Brain pericyte (primary cell): Measurements from ENCODE around the gene FEV.

Experiments
- DNase-seq: peaks from one replicate; pipeline ENCODE4 v3.0.0-alpha.2; 2012; ENCODE audit warnings: low read depth, low spot score

The FEV gene

DNA sequence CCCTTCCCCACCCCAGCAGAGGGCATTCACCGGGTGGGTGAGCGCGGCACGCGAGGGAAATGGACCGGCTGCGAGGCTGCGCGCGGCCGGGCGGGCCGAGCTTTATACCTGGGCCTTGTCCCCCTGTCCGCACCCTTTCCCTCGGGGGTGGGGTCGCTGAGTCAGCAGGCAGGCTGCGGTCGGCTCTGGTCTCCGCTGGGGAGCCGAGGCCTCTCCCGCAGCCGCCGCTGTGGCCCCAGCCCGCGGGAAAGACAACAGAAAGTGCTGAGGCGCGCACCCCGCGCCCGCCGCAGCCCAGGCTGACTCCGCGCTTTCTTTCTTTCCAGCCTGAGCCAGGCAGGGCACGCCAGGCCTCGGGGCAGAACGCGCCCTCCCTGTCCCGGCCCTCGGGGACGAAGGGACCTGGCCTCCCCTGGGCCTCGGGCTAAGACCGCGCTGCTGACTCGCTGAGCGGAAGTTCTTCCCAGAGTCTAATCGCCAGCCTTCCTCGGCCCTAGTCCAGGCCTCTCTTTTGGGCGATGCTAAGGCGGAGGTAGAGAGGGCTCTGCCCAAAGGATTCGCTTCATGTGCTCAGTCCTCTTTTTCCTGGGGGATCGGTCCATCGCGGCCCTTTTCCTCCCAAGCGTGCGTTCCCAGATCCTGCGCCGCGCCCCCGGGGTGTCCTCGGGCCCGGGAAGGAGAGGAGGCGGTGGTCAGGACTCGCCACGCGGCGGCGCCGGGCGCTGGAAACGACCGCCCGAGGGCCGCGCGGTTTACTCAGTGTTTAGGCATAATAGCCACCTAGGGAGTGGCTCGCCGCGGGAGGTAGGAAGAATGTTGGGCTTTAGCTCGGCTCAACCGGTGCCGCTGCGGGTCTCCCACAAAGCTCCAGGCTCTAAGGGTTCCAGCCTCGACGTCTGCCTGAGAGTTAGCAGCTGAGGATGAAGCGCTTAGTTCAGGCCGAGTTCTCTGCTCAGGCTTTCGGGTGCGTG is 8.6 kb upstream of the FEV start, which contains the start of gene CRYBA2:
CRYBA2 (minus strand) TSS at position 78 of the 971 bp plus-strand sequence. CDS start 246 bp downstream, outside the sequence.
- no peak for DNase-seq

DNA sequence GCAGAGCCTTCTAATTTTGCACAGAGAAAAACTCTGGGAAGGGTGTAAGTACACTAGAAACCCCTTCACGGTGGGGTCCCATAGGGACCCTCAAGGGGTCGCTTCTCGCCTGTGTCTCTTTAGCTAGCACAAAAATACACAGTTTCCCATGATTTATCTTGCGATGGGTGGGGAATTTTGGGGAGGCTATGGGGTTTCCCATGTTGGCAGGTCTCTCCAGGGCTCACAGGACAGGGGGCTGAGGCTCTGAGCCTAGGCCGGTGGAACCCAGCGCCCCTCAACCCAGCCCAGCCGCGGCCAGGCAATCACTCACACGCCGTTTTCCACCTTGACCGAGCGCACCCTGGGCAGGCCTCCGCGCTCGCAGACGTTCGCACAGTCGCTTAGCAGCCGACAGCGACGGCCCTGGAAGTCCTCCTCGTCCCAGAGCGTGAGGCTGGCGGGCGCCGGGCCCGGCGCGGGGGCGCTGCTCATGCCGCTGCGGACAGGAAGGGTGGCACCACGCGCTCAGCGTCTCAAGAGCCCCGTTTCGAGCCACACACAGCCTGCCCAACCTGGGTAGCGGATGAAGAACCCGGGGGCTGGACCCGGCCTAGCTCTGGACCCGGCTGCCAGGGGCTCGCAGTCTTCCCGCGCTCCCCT is 7.8 kb upstream of the FEV start:
- no peak for DNase-seq

DNA sequence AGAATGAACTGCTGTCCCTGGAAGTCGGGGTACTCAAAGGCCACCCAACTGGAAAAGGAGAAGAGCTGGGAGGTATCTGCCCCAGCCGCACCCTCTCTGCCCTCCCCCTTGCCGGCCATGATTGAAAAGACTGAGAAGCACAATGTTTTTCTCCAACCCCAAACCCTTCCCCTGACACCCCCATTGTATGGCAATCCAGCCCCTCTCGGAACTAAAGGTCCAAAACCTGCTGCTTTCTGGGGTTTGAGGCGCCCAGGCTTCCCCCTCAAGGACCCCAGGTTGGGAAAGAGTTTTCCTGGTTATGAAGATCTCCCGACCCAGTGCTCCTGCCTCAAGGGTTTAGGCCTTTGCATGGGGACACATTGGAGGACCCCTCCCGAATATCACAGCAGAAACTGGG is 7.2 kb upstream of the FEV start:
- no peak for DNase-seq

DNA sequence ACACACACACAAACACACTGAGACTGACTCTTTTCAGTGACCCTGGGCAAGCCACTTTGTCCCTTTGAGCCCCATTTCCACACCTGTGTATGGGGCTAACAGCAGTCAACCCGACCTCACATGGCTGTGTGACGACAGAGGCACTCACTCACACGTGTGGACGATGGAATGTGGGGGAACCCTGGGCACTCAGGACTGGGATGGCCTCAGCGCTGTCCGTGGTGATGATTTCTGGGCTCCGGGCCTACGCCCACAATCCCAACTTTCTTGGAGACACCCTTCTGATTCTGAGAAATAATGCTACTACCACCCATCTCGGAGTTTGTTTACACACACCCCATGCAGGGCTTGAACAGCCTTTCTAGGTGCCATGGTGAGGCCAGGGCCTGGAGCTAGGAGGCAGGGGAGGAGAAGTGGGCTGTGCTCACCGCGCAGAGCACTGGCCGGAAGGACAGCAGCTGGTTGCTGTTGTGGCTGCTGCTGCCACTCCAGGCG is 6.7 kb upstream of the FEV start:
- no peak for DNase-seq

DNA sequence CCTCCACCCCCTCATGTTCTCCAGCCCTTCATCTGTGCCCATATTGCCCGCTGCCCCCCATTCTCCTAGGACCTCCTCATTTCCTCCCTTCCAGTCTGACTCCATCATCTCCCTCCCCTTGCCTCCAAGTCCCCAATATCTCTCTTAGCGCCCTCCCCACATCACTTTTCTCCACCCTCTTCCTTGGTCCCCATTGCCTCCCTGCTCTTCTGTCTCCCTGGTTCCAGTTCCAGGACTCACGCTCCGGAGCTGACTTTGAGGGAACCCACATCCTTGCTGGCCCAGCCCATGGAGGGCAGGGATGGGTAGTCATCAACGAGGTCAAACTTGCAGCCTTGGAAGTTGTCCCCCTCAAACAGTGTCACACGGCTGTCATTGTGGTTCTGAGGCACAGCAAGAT is 5.6 kb upstream of the FEV start:
- no peak for DNase-seq

DNA sequence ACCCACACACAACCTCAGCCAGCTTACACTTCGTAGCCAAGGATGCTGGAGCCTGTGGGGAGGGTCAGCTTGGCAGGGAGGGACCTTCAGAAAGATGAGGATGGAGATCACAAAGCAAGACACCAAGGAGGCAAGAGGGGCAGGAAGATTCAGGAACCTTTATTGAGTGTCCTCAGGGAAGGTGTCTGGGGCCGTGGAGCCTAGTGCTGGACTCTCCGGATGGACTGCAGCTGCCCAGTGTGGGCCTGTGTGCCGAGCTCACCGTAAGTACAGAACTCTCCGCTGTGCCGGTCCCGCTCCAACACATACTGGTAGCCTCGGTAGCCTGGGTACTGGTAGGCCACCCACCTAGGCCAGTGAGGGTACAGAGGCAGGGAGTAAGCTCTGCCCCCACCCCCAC is 5.1 kb upstream of the FEV start:
- no peak for DNase-seq

DNA sequence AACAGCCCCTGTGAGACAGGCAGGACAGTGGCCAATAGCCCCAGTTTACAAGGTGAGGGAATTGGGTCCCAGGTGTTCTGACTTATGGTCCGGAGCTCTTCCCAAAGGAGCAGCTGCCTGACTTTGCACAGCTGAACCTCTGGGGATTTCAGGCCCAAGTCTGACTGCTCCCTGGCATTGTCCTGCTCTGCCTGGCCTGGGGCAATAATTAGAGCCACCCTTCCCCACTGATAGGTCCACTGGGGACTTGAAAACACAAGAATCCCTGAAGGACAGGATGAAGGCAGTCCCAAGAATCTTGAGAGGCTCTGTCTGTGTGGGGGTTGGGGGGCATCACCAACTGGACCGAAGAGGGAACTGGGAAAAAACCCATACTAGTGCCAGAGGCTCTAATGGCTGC is 3.7 kb upstream of the FEV start:
- no peak for DNase-seq

DNA sequence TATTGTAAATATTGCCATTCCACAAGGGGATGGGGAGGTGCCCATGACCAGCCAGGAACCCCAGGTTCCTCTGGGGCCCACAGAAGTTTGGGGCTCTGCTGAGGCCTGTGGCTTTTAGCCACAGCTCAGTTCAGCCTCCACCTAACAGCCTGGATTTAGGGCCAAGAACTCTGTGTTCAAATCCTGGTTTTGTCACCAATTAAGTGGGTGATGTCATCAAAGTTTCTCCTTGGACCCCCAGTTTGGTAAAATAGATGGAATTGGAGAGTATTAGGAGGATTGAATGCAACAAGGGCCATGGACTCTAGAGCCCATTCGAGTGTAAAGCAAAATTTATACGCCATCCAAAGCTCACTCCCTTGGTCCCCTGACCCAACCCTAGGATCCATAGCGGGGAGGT is 3.2 kb upstream of the FEV start:
- no peak for DNase-seq

DNA sequence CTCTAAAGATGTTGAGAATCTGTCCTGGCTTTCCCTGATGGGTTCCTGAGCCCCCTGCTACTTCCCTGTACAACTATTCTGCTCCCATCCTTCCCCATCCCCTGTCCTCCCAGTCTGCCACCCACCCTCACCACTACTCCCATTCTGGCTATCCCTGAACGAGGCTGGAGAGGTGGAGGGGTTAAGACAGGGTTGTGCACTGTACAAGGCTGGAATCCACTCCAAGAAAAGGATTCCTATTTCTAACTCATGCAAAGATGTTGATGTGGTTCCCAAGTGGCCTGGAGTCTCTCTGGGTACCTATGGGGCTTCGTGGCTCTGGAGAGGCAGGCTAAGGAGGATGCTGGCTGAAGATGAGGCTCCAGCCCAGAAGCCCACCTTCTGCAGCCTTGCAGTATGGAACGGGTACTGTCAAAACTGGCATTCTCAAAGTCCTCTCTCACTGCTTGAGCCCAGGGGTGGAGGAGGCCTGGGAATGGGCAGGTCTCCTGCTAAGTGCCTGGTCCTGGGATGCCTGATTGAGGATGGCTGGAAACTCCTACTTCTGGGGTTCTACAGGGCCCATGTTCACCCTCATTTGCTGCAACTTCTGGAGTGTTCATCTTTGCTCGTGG is 1.3 kb upstream of the FEV start:
- DNase-seq, result no peak

DNA sequence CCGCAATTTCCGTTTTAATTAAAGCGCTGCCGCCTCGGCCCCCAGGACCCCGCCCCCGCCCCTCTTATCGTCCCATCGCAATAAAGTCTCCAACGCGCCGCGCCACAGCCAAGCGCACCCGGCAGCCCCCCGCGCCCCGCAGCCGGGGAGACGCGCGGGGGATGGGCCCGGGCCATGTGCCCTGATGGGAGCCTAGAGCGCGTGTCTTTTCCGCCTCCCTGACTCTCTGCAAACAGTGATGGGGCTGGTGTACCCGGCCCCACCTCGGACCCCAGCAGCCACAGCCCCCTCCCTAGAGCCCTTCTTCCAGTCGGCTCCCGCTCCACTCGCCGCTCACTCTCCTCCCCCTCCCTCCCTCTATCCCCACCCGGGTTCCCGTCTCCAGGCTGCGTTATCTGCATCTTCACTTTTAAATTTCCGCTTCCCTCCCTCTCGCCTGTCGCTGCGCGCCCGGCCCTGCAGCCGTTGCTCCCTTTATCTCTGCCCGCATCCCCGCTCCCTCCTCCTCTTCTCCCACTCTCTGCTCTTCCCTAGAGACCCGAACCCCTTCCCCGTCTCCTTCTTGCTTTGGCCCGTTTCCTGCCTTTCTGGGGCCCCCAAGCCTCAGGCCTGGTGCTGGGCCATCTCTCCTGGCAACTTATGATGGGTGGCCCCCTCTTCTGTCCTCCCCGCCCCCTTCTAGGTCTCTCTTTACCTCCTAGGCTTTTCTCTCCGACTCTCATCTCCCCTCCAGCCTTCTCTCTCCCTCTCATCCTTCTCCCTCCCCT is 524 bp upstream of the FEV start:
- no peak for DNase-seq

DNA sequence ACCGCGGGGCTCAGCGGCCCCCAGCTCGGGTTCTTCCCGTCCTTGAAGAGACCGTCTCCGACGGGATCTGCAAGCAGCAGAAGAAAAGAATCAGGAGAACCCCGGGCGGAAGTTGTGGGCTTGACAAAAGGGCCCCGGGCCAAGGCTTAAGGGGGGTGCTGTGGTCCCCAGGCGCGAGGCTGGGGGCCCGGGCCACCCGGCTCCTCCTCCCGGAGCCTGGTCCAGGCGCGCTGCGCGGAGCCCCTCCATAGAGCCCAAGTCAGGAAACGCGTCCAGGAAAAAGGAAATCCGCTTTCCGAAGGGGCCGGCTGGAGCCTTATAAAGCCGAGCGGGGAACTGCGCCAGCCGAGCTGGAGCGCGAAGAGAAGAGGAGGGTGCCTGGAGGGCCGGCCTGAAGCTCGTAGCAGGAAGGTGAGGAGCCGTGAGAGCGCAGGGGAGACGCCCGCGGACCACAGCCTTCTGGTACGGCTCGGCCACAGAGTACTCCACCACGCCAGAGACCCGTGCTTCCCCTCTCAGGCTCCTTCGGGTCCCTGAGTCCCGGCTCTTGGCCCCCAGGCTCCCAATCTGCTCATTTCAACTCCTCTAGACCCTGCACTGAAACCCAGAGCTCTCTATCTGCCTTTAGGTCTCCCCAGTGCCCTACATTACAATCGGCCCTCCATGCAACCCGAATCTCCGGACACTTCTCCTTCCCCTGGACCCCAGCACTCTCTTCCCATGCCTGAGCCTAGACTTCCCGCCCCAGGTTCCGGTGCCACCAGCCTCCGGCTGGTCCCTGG is 554 bp downstream of the FEV start:
- no peak for DNase-seq

DNA sequence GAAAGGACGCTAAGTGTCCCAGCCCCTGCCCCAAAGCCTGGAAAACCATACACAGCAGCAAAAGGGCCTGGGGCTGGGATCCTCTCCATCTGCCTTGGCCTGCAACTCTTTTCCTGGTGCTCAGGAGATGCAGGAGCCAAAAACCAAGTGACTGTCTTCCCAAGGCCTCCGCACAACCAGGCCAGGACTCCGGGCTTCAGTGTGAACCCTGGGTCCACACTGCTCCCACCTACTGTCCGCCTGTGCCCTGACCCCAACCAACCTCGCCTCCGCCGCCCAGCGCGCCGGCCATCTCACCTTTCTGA is 1.1 kb downstream of the FEV start:
- DNase-seq, result no peak

DNA sequence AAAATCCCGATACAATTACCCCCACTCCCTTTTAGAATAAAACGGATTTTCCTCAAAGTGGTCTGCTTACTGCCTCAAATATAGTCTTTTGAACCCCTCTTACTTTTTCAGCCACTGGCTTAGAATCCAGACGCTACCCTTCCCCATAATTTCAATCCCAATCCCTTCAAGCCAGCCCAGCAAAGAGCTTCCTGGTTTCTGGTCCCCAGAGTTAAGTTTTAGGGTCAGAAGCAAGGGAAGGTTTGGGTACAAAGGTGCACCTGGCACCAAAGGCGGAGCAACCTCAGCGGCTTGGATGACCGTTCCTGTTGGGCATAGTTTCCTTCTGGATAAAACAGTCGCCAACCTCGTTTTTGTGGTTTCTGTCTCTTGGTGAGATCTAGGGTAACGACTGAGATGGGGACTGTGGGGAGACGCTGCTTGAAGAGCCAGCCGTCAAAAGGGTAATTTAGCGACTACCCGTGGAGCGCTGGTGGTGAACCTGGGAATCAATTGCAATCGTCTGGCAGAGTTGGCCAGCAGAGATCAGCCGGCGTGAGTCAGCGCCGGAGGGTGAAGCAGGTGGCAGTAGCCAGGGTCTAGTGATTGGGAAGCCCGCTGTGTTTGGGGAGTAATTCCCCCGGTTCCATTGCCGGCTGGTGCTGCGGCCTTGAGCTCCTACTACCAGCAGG is 1.6 kb downstream of the FEV start:
- DNase-seq, result no peak

DNA sequence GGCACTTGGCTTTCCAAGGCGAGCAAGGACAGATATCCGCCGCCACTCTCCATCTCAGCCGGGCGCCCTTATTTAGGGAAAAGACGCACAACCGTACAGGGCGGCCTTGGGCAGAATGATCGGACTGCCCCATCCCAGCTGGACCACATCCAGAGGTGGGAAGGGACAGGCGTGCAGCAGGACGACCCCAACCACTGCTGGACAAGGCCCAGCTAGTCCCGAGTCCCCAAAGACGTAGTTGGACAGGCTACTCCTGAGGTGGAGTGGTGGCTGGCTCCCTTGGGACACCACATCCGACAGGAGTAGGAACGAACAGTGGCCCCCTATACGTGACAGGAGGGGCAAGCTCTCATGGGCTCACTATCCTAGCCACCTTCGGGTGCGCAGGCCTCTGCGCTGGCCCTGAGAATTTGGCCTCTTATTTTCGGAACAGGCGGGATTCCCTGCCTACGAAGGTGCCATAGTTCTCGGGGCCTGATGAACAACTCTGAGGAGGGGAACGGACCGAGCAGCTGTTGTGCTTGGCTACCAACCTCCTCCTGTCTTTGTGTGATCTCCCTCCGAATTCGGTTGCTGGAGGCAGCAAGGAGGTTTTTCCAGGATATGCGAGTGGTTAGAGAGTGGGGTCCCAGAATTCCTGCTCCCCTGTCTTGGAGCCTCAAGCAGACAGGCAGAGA is 2.3 kb downstream of the FEV start:
- DNase-seq, result no peak

DNA sequence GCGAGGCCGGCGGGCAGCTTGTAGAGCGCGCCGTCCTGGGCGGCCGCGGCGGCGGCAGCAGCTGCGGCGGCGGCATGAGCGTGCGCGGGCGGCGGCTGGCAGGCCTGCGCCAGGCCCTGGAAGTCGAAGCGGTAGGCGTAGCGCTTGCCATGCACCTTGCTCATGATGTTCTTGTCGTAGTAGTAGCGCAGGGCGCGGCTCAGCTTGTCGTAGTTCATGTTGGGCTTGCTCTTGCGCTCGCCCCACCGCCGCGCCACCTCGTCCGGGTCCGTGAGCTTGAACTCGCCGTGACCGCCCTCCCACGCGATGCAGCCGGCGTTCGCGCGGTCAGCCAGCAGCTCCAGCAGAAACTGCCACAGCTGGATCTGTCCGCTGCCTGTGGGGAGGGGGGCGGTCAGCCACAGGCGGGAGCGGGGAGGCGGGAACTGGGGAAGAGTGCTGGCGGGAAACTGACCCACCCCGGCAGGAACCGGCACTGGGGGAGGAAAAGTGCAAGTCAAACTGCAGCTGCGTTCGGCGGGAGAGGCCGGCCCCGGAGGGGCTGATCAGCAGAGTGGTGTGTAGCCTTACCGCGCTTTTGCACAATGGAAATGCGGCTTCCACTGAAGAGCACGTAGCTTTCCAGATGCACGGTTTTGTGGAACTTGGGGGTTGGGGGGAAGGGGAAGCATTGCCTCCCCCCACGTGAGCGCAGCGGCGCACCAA is 3.0 kb downstream of the FEV start:
- DNase-seq, result no peak

DNA sequence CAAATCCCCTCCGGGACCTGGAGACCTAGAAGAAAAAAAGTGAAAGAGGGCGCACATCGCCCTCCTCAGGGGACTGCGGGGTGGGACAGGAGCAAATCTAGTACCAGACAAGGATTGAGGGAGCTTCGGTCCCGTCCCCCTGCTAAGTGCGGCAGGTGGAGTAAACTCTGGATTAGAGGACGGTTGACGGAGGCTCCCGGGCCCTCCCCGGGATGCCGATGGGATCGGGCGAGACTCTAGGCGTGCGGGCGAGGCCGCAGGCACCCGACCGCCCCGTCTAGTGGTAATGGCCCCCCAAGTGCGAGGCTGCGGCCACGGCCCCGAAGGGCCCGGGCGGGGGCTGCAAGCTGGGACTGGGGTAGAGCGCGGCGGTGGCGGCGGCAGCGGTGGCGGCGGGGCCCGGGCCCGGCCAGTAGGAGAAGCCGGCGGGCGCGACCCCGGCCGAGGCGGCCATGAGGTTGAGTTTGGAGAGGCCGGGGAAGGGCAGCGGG is 3.5 kb downstream of the FEV start:
- no peak for DNase-seq

DNA sequence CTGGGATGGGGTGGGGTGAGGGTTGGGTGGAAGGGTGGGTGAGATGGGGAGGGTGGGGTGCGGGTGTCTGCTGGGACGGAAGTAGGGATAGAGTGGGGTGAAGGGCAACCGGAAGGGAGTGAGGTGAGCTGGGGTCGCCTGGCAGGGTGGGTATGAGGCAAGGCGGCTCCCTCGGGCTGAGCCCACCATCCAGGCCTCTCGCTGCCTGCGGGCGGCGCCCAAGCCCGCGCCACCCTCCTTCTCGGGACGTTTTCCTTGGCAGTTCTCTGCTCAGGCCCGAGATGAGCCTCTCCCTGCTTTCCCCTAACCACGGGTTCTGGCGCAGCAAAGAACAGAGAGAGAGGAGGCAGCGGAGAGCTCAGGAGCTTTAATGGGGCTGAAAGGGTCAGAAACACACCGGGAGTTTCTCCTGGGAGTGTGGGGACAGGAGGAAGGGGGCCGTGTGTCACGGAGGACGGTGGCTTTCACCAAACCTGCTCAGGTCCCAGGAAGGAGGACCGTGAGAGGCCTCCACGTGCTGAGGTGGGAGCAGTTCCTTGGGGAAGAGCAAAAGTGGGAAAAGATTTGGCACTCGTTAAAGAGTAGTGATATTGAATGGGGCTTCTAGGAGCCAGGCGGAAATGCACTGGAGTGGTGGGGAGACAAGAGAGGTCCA is 4.1 kb downstream of the FEV start:
- no peak for DNase-seq
